Lung (tissue), 12 donors: ENCODE results near the gene BCL2L14. TPM values are rescaled to one million over a fixed set of nuclear protein-coding genes. Genes with fewer than 3 reads are reported as not detected.

ENCODE experiments used
- ATAC-seq: fragments of 200-7000 bp; cut with Tn5 transposase; one replicate; pipeline ENCODE4 v1.9.1; 2020; ENCODE audit warnings: moderate number of reproducible peaks; ENCODE audit not compliant: insufficient read depth, low FRiP score
- DNase-seq, 3 donors: peaks; one replicate each; pipeline ENCODE4 v3.0.0-alpha.2; 2013 to 2017
- H3K27ac ChIP-seq, 2 donors: one replicate each; pipeline ENCODE4 v1.5.1; 2013; ENCODE audit warnings: mild to moderate bottlenecking in 2 of 2, moderate library complexity in 2 of 2, control low read depth in 1 of 2, inconsistent platforms in 1 of 2, low read depth in 1 of 2, low read length in 1 of 2
- H3K27me3 ChIP-seq, 3 donors: one replicate each; pipeline ENCODE4 v1.5.1; 2013; ENCODE audit warnings: low read length in 2 of 3; ENCODE audit not compliant: control insufficient read depth in 3 of 3, insufficient read depth in 3 of 3
- H3K36me3 ChIP-seq, 4 donors: one replicate each; pipeline ENCODE4 v1.5.1; 2013; ENCODE audit warnings: low read length in 4 of 4, mild to moderate bottlenecking in 1 of 4, moderate library complexity in 1 of 4; ENCODE audit not compliant: control insufficient read depth in 4 of 4, insufficient read depth in 4 of 4
- H3K4me1 ChIP-seq, 5 donors: one replicate each; pipeline ENCODE4 v1.5.1; 2013; ENCODE audit warnings: low read length in 5 of 5, mild to moderate bottlenecking in 2 of 5, moderate library complexity in 1 of 5; ENCODE audit not compliant: control insufficient read depth in 5 of 5, insufficient read depth in 5 of 5
- H3K4me3 ChIP-seq: one replicate; pipeline ENCODE4 v1.5.1; 2013; ENCODE audit warnings: mild to moderate bottlenecking, control low read depth, moderate library complexity
- H3K9ac ChIP-seq, 2 donors: one replicate each; pipeline ENCODE4 v1.5.1; 2013; ENCODE audit warnings: low read length in 2 of 2, control low read depth in 1 of 2; ENCODE audit not compliant: insufficient read depth in 1 of 2
- H3K9me3 ChIP-seq, 4 donors: one replicate each; pipeline ENCODE4 v1.5.1; 2013; ENCODE audit warnings: low read length in 3 of 4, mild to moderate bottlenecking in 1 of 4, moderate library complexity in 1 of 4; ENCODE audit not compliant: control insufficient read depth in 4 of 4, insufficient read depth in 3 of 4
- WGBS, 2 donors: extraction: QIAGEN DNeasy Blood & Tissue Kit; methylation state at CpG; one replicate each; pipeline ENCODE4 v1.1.7; 2013; 5-methylcytosine and 5-hydroxymethylcytosine counted together
- polyA plus RNA-seq, 2 donors: library from polyadenylated mRNA; stranded (reverse); fragments of 200-250 nt; gene quantifications; one replicate each; pipeline ENCODE4 v1.2.1, GENCODE V29; 2013
- total RNA-seq, 2 donors: library from RNA; depleted of rRNA in 1 of 2; stranded (reverse); fragments of >200 nt in 1 of 2; gene quantifications; one replicate each; pipeline ENCODE4 v1.2.1, GENCODE V29; 2014 to 2021
- TF ChIP-seq, protein P1 (sequence below): IDR thresholded peaks from 2 replicates; pipeline ENCODE4 v1.5.1; 2012; ENCODE audit warnings: mild to moderate bottlenecking; ENCODE audit errors: control extremely low read depth, extremely low read depth
- donor health status: control.
- donor health status: control.
- donor health status: Bipolar disorder and iron deficiency.
- donor health status: healthy.
- donor health status: DM: yes; HTN: yes; CAD: no.

Gene BCL2L14
- total and polyA plus RNA-seq, 4 donors = 0.33 to 1.8 (median 0.98) TPM

- Histone ChIP-seq H3K27ac (peak overlapping the region in 1 of 2 donors; percentile 47), H3K27me3 (no peaks in the 10 kb centered on the region), H3K9ac (no peak overlapping the region), H3K36me3 (peaks cover 0 to 4% (median 0%) of the 10 kb centered on the region in 4 donors), H3K4me3 (no peak overlapping the region), H3K9me3 (no peaks in the 10 kb centered on the region), H3K4me1 (peaks cover 5 to 27% (median 8%) of the 10 kb centered on the region in 5 donors)
- DNase-seq (peak in 2 of 3 donors; percentile 66 to 69), ATAC-seq (no peak)
- 74 to 75% methylated on average over 6 of the region's 6 CpGs for WGBS, 2 donors
- TF ChIP-seq, protein P1, sequence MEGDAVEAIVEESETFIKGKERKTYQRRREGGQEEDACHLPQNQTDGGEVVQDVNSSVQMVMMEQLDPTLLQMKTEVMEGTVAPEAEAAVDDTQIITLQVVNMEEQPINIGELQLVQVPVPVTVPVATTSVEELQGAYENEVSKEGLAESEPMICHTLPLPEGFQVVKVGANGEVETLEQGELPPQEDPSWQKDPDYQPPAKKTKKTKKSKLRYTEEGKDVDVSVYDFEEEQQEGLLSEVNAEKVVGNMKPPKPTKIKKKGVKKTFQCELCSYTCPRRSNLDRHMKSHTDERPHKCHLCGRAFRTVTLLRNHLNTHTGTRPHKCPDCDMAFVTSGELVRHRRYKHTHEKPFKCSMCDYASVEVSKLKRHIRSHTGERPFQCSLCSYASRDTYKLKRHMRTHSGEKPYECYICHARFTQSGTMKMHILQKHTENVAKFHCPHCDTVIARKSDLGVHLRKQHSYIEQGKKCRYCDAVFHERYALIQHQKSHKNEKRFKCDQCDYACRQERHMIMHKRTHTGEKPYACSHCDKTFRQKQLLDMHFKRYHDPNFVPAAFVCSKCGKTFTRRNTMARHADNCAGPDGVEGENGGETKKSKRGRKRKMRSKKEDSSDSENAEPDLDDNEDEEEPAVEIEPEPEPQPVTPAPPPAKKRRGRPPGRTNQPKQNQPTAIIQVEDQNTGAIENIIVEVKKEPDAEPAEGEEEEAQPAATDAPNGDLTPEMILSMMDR = no peak
Observed at GRCh38 chr12:12097891-12098690, 27.4 kb downstream of the BCL2L14 start.

GRCh38 chr12:12098691-12099015 lies 27.9 kb downstream of the BCL2L14 start:
- peaks cover 5 to 27% (median 8%) of the 10 kb centered on the region in 5 donors for H3K4me1 ChIP-seq
- no peaks in the 10 kb centered on the region for H3K27me3 ChIP-seq
- no peak overlapping the region for H3K4me3 ChIP-seq
- peak overlapping the region in 1 of 2 donors; percentile 30 for H3K27ac ChIP-seq
- peaks cover 0 to under 1% (median 0%) of the 10 kb centered on the region in 4 donors for H3K9me3 ChIP-seq
- H3K36me3 ChIP-seq = peaks cover 0 to 8% (median under 1%) of the 10 kb centered on the region in 4 donors
- DNase-seq (no peak), ATAC-seq (no peak)
- TF ChIP-seq, protein P1 = no peak
- no peak overlapping the region for H3K9ac ChIP-seq
- WGBS, 2 donors = 83 to 87% methylated on average over 3 of the region's 3 CpGs

GRCh38 chr12:12099102-12099501 lies 28.4 kb downstream of the BCL2L14 start:
- Histone ChIP-seq H3K27ac (peak overlapping the region in 1 of 2 donors; percentile 28), H3K4me3 (no peak overlapping the region), H3K36me3 (peaks cover 0 to 8% (median 1%) of the 10 kb centered on the region in 4 donors), H3K4me1 (peaks cover 5 to 26% (median 8%) of the 10 kb centered on the region in 5 donors), H3K27me3 (no peaks in the 10 kb centered on the region), H3K9ac (no peak overlapping the region), H3K9me3 (peaks cover 0 to 2% (median 0%) of the 10 kb centered on the region in 4 donors)
- TF ChIP-seq, protein P1 = no peak
- ATAC-seq (no peak), DNase-seq (peak in 1 of 3 donors; percentile 58)
- WGBS, 2 donors = 54 to 57% methylated on average over 6 of the region's 6 CpGs
